ENCODE data around the gene PDCD1.
"Not testable (repeated sequence)": the region's sequence is repeated elsewhere in the genome, so short reads cannot be mapped to it uniquely, and the experiment has no call there.

The PDCD1 gene

GRCh38 chr2:241877989-241878970 lies 19.6 kb upstream of the PDCD1 start:
- in situ Hi-C loops (cut with MboI; ENCODE audit: low sequenced_read_pairs): no loop called here
- DNase-seq (ENCODE audit: low spot score in 2 of 2): peak; percentile 31 to 85

GRCh38 chr2:241877197-241877685 lies 18.5 kb upstream of the PDCD1 start:
- H3K9me3 ChIP-seq: peaks cover 4% of the 10 kb centered on the region
- no peak overlapping the region for H3K4me3 ChIP-seq
- DNase-seq (ENCODE audit: low spot score in 2 of 2): no peak
- in situ Hi-C loops (cut with MboI; ENCODE audit: low sequenced_read_pairs): no loop called here
- no peaks in the 10 kb centered on the region for H3K36me3 ChIP-seq (replicated peaks)
- no peaks in the 10 kb centered on the region for H3K27me3 ChIP-seq (ENCODE audit: low read depth)
- peaks cover 9% of the 10 kb centered on the region for H3K4me1 ChIP-seq

More at GRCh38 chr2:241877989-241878970, 19.6 kb upstream of the PDCD1 start:
- H3K4me1 ChIP-seq: peaks cover 13% of the 10 kb centered on the region
- H3K4me3 ChIP-seq: no peak overlapping the region
- no peaks in the 10 kb centered on the region for H3K36me3 ChIP-seq (replicated peaks)
- H3K9me3 ChIP-seq: peaks cover 4% of the 10 kb centered on the region
- H3K27me3 ChIP-seq (ENCODE audit: low read depth): no peaks in the 10 kb centered on the region

GRCh38 chr2:241876528-241877196 lies 18.0 kb upstream of the PDCD1 start:
- Histone ChIP-seq H3K9me3 (peaks cover 4% of the 10 kb centered on the region), H3K36me3 (replicated peaks) (no peaks in the 10 kb centered on the region), H3K4me1 (peaks cover 5% of the 10 kb centered on the region), H3K4me3 (no peak overlapping the region), H3K27me3 (ENCODE audit: low read depth) (no peaks in the 10 kb centered on the region)
- no peak for DNase-seq (ENCODE audit: low spot score in 2 of 2)
- in situ Hi-C loops (cut with MboI; ENCODE audit: low sequenced_read_pairs): no loop called here

GRCh38 chr2:241875754-241876527 lies 17.2 kb upstream of the PDCD1 start:
- H3K9me3 ChIP-seq; in situ Hi-C loops (cut with MboI; ENCODE audit: low sequenced_read_pairs); H3K27me3 ChIP-seq (ENCODE audit: low read depth); H3K4me3 ChIP-seq; H3K4me1 ChIP-seq; H3K36me3 ChIP-seq (replicated peaks): not testable (repeated sequence)
- DNase-seq (ENCODE audit: low spot score in 2 of 2): peak in 1 of 2 experiments; percentile 78

- Histone ChIP-seq H3K9me3 (peaks cover 4% of the 10 kb centered on the region), H3K36me3 (replicated peaks) (no peaks in the 10 kb centered on the region), H3K4me3 (no peak overlapping the region), H3K4me1 (no peaks in the 10 kb centered on the region), H3K27me3 (ENCODE audit: low read depth) (no peaks in the 10 kb centered on the region)
- no peak for DNase-seq (ENCODE audit: low spot score in 2 of 2)
- in situ Hi-C loops (cut with MboI; ENCODE audit: low sequenced_read_pairs): no loop called here
Measured at GRCh38 chr2:241874277-241874925, 15.7 kb upstream of the PDCD1 start.

- no peak for DNase-seq (ENCODE audit: low spot score in 2 of 2)
- in situ Hi-C loops (cut with MboI; ENCODE audit: low sequenced_read_pairs): no loop called here
- no peaks in the 10 kb centered on the region for H3K4me1 ChIP-seq
- no peaks in the 10 kb centered on the region for H3K27me3 ChIP-seq (ENCODE audit: low read depth)
- no peak overlapping the region for H3K4me3 ChIP-seq
- H3K9me3 ChIP-seq: peaks cover 4% of the 10 kb centered on the region
- H3K36me3 ChIP-seq (replicated peaks): no peaks in the 10 kb centered on the region
Measured at GRCh38 chr2:241873803-241874110, 15.1 kb upstream of the PDCD1 start.

GRCh38 chr2:241873081-241873802 lies 14.5 kb upstream of the PDCD1 start:
- no peaks in the 10 kb centered on the region for H3K36me3 ChIP-seq (replicated peaks)
- H3K27me3 ChIP-seq (ENCODE audit: low read depth): no peaks in the 10 kb centered on the region
- peaks cover 4% of the 10 kb centered on the region for H3K9me3 ChIP-seq
- in situ Hi-C loops (cut with MboI; ENCODE audit: low sequenced_read_pairs): no loop called here
- H3K4me1 ChIP-seq: no peaks in the 10 kb centered on the region
- no peak for DNase-seq (ENCODE audit: low spot score in 2 of 2)
- no peak overlapping the region for H3K4me3 ChIP-seq

GRCh38 chr2:241872313-241872642 lies 13.6 kb upstream of the PDCD1 start:
- H3K27me3 ChIP-seq (ENCODE audit: low read depth): no peaks in the 10 kb centered on the region
- H3K4me1 ChIP-seq: no peaks in the 10 kb centered on the region
- DNase-seq (ENCODE audit: low spot score in 2 of 2): no peak
- in situ Hi-C loops (cut with MboI; ENCODE audit: low sequenced_read_pairs): no loop called here
- no peaks in the 10 kb centered on the region for H3K36me3 ChIP-seq (replicated peaks)
- peaks cover 4% of the 10 kb centered on the region for H3K9me3 ChIP-seq
- H3K4me3 ChIP-seq: no peak overlapping the region

- Histone ChIP-seq H3K4me3 (no peak overlapping the region), H3K36me3 (replicated peaks) (no peaks in the 10 kb centered on the region), H3K9me3 (peaks cover 4% of the 10 kb centered on the region), H3K27me3 (ENCODE audit: low read depth) (no peaks in the 10 kb centered on the region), H3K4me1 (no peaks in the 10 kb centered on the region)
- no peak for DNase-seq (ENCODE audit: low spot score in 2 of 2)
- in situ Hi-C loops (cut with MboI; ENCODE audit: low sequenced_read_pairs): no loop called here
Measured at GRCh38 chr2:241871538-241872312, 13.0 kb upstream of the PDCD1 start.

GRCh38 chr2:241870611-241871537 lies 12.2 kb upstream of the PDCD1 start:
- Histone ChIP-seq H3K36me3 (replicated peaks) (no peaks in the 10 kb centered on the region), H3K4me1 (no peaks in the 10 kb centered on the region), H3K27me3 (ENCODE audit: low read depth) (no peaks in the 10 kb centered on the region), H3K9me3 (peaks cover 4% of the 10 kb centered on the region), H3K4me3 (no peak overlapping the region)
- in situ Hi-C loops (cut with MboI; ENCODE audit: low sequenced_read_pairs): no loop called here
- DNase-seq (ENCODE audit: low spot score in 2 of 2): no peak

- no peaks in the 10 kb centered on the region for H3K4me1 ChIP-seq
- DNase-seq (ENCODE audit: low spot score in 2 of 2): no peak
- in situ Hi-C loops (cut with MboI; ENCODE audit: low sequenced_read_pairs): no loop called here
- no peaks in the 10 kb centered on the region for H3K9me3 ChIP-seq
- H3K27me3 ChIP-seq (ENCODE audit: low read depth): no peaks in the 10 kb centered on the region
- H3K4me3 ChIP-seq: no peak overlapping the region
- H3K36me3 ChIP-seq (replicated peaks): no peaks in the 10 kb centered on the region
Measured at GRCh38 chr2:241870081-241870541, 11.4 kb upstream of the PDCD1 start.

Data from HAP-1 (cell line).